ENCODE data around the gene CCNE1. TPM values are rescaled to one million over a fixed set of nuclear protein-coding genes. Genes with fewer than 3 reads are reported as not detected.

Gene CCNE1
- total and polyA plus RNA-seq, 10 of the 15 experiments (the other 5 are each of a cell fraction or from before 2014, with no cell fraction given): 6.3 to 44.2 (median 35.8) TPM

GRCh38 chr19:29770648-29771047, 41.1 kb upstream of the CCNE1 start:
- no TSS peak for BruUV-seq (replicated peaks)
- ChIA-PET RAD21 (ENCODE audit: unreplicated experiment) (no interaction called here), POLR2A (no interaction called here), SMC1A (ENCODE audit: uncharacterized antibody, unreplicated experiment) (no interaction called here), CTCF (interaction anchor here (0.6 to 1.2 kb wide), 4 partner anchors 8 to 104 kb away, joined by 3 to 4 read pairs (median 3); no protein-coding TSS in a partner anchor)
- no peaks in the 10 kb centered on the region for H3K27me3 ChIP-seq (replicated peaks in 1 of 2; ENCODE audit: control insufficient read depth in 2 of 2, insufficient read depth in 2 of 2, low read length in 1 of 2)
- no peak for DNase-seq (ENCODE audit: low read depth, low spot score)
- FAIRE-seq: no peak
- no peaks in the 10 kb centered on the region for H3K9me3 ChIP-seq (replicated peaks; ENCODE audit: control insufficient read depth, insufficient read depth, low read length)
- no peaks in the 10 kb centered on the region for H4K20me1 ChIP-seq (ENCODE audit: control insufficient read depth, insufficient read depth)
- H3K36me3 ChIP-seq (ENCODE audit: control insufficient read depth in 2 of 2, insufficient read depth in 2 of 2, low read length in 1 of 2): no peaks in the 10 kb centered on the region
- H3K27ac ChIP-seq (ENCODE audit: control insufficient read depth, insufficient read depth): no peak overlapping the region
- H3K79me2 ChIP-seq (ENCODE audit: control insufficient read depth, insufficient read depth, low read length): no peaks in the 10 kb centered on the region
- H3K4me2 ChIP-seq (ENCODE audit: control insufficient read depth, insufficient read depth): no peak overlapping the region
- no peaks in the 10 kb centered on the region for H3K4me1 ChIP-seq (ENCODE audit: control insufficient read depth, insufficient read depth, low read length)
- WGBS (ENCODE audit: insufficient coverage, insufficient replicate concordance, low lambda C conversion rate, missing lambda C conversion rate): 27% methylated on average over 7 of the region's 7 CpGs
- intact Hi-C loops (cut with micrococcal nuclease; ENCODE audit: unreplicated experiment): loop anchor here (5.0 to 10.0 kb wide), 2 partner anchors 82 to 884 kb away; no protein-coding TSS in a partner anchor
- no peak overlapping the region for H2AFZ ChIP-seq (ENCODE audit: control insufficient read depth, low read depth, low read length)
- no peak overlapping the region for H3K4me3 ChIP-seq
- H3K9ac ChIP-seq (ENCODE audit: control insufficient read depth, insufficient read depth, low read length): no peak overlapping the region
- in situ Hi-C loops (cut with MboI): loop anchor here (5.0 kb wide), 1 partner anchor 102 kb away; no protein-coding TSS in a partner anchor
- no peak for ATAC-seq
- TF ChIP-seq LARP7 (IDR thresholded peaks at IDR 0.05) (no peak), MEF2A (IDR thresholded peaks at IDR 0.05; ENCODE audit: insufficient read depth, low read depth, low read length) (no peak), PAX5 (IDR thresholded peaks at IDR 0.05; ENCODE audit: borderline replicate concordance, low read depth, low read length) (no peak), YBX1 (IDR thresholded peaks at IDR 0.05) (no peak), ZBTB40 (IDR thresholded peaks at IDR 0.05; ENCODE audit: borderline replicate concordance) (no peak), FOXM1 (IDR thresholded peaks at IDR 0.05; ENCODE audit: low read depth, low read length) (no peak), ATF7 (IDR thresholded peaks at IDR 0.05; ENCODE audit: low read depth) (no peak), TCF7 (IDR thresholded peaks at IDR 0.05; ENCODE audit: borderline replicate concordance) (no peak), ZNF217 (IDR thresholded peaks at IDR 0.05) (no peak), NR2F1 (conservative IDR thresholded peaks at IDR 0.05) (no peak), CBFB (IDR thresholded peaks at IDR 0.05; ENCODE audit: low read depth) (no peak), E2F8 (IDR thresholded peaks at IDR 0.05; ENCODE audit: low read depth, partially characterized antibody) (no peak), IRF3 (IDR thresholded peaks at IDR 0.05) (no peak), ZNF384 (IDR thresholded peaks at IDR 0.05; ENCODE audit: borderline replicate concordance, low read depth, low read length) (no peak), NFIC (IDR thresholded peaks at IDR 0.05; ENCODE audit: low read depth, low read length) (no peak)
